SK-N-SH treated with all-trans-retinoic acid at 6 μM for 48 hours (cell line): Measurements from ENCODE around the gene SLC6A18.

Experiments used
- ARNTL ChIP-seq: fragments of 450-650 bp; formaldehyde crosslinking; IDR thresholded peaks from 2 replicates; pipeline ENCODE4 v1.5.0; 2020; ENCODE audit warnings: low read depth, mild to moderate bottlenecking, moderate library complexity, borderline replicate concordance
- CREB5 ChIP-seq: fragments of 250-450 bp; sonication (Bioruptor Pico); IDR thresholded peaks from 2 replicates; pipeline ENCODE4 v1.5.1; 2020; ENCODE audit warnings: low read depth, mild to moderate bottlenecking, moderate library complexity
- CSDC2 ChIP-seq: fragments of 250-450 bp; sonication (Bioruptor Pico); IDR thresholded peaks from 2 replicates; pipeline ENCODE4 v1.5.0; 2020; ENCODE audit warnings: mild to moderate bottlenecking, moderate library complexity
- CSRNP3 ChIP-seq: fragments of 250-450 bp; sonication (Bioruptor Pico); IDR thresholded peaks from 2 replicates; pipeline ENCODE4 v1.5.1; 2021; ENCODE audit warnings: mild to moderate bottlenecking, moderate library complexity
- ISL1 ChIP-seq: fragments of 250-450 bp; sonication (Bioruptor Pico); IDR thresholded peaks from 2 replicates; pipeline ENCODE4 v2.1.2; 2022; ENCODE audit warnings: mild to moderate bottlenecking, moderate library complexity
- PATZ1 ChIP-seq: fragments of 250-450 bp; sonication (Bioruptor Pico); IDR thresholded peaks from 2 replicates; pipeline ENCODE4 v1.8.0; 2020; ENCODE audit warnings: mild to moderate bottlenecking, moderate library complexity, borderline replicate concordance
- POU6F1 ChIP-seq: fragments of 250-450 bp; sonication (Bioruptor Pico); IDR thresholded peaks from 2 replicates; pipeline ENCODE4 v1.8.0; 2021; ENCODE audit warnings: low read depth, mild to moderate bottlenecking, moderate library complexity, borderline replicate concordance
- PPARA ChIP-seq: fragments of 250-450 bp; sonication (Bioruptor Pico); IDR thresholded peaks from 2 replicates; pipeline ENCODE4 v1.5.0; 2020; ENCODE audit warnings: mild to moderate bottlenecking, borderline replicate concordance
- RARB ChIP-seq: fragments of 250-450 bp; sonication (Bioruptor Pico); IDR thresholded peaks from 2 replicates; pipeline ENCODE4 v1.8.0; 2021; ENCODE audit warnings: mild to moderate bottlenecking, moderate library complexity
- TOX ChIP-seq: fragments of 250-450 bp; sonication (Bioruptor Pico); IDR thresholded peaks from 2 replicates; pipeline ENCODE4 v1.8.0; 2021; ENCODE audit warnings: mild to moderate bottlenecking, moderate library complexity, borderline replicate concordance
- TSHZ2 ChIP-seq: fragments of 250-450 bp; sonication (Bioruptor Pico); IDR thresholded peaks from 2 replicates; pipeline ENCODE4 v1.5.0; 2020; ENCODE audit warnings: mild to moderate bottlenecking, moderate library complexity
- ZFP3 ChIP-seq: fragments of 250-450 bp; sonication (Bioruptor Pico); IDR thresholded peaks from 2 replicates; pipeline ENCODE4 v1.5.0; 2020; ENCODE audit warnings: mild to moderate bottlenecking, moderate library complexity
- ZNF565 ChIP-seq: fragments of 450-650 bp; formaldehyde crosslinking; conservative IDR thresholded peaks from 2 replicates; pipeline ENCODE4 v1.5.0; 2020; ENCODE audit warnings: low read depth, mild to moderate bottlenecking, moderate library complexity
- ZNF8 ChIP-seq: fragments of 450-650 bp; formaldehyde crosslinking; IDR thresholded peaks from 2 replicates; pipeline ENCODE4 v1.5.0; 2020; ENCODE audit warnings: mild to moderate bottlenecking, moderate library complexity

GRCh38 chr5:1294206-1294834 is 69.1 kb downstream of the SLC6A18 start:
- TF ChIP-seq ARNTL (CRISPR knock-in tag), result no peak
- TF ChIP-seq TOX (CRISPR knock-in tag), result no peak
- TF ChIP-seq POU6F1 (CRISPR knock-in tag), result no peak
- no peak for TF ChIP-seq CREB5 (CRISPR knock-in tag)
- TF ChIP-seq ZNF8 (CRISPR knock-in tag), result no peak
- TF ChIP-seq ZNF565 (CRISPR knock-in tag), result no peak
- TF ChIP-seq CSRNP3 (CRISPR knock-in tag), result no peak
- no peak for TF ChIP-seq PPARA (CRISPR knock-in tag)
- no peak for TF ChIP-seq PATZ1
- TF ChIP-seq CSDC2 (CRISPR knock-in tag), result no peak
- no peak for TF ChIP-seq TSHZ2 (CRISPR knock-in tag)
- TF ChIP-seq ZFP3 (CRISPR knock-in tag), result no peak
- no peak for TF ChIP-seq ISL1 (CRISPR knock-in tag)
- no peak for TF ChIP-seq RARB
